ENCODE data around the gene ADCY3.

ADCY3 gene

DNA sequence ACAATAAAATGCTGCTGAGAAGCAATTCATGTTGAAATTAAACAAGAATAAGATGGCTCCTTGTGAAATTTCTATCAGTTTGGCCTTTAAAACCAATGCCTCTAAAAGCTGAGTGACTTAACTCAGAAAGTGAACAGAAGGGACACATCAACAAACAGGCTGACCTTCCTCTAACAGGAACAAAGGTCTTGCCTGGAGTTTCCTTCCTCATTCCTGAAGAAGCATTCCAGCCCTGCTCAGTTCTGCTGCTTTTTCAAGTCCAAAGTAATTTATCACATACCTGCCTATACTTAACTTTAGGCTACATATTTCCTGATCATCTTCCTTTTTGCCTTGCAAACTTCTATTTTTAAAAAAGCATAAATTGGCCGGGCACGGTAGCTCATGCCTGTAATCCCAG, 140.9 kb downstream of the ADCY3 start:
- DNase-seq (ENCODE audit: extremely low read depth, low read depth), result no peak
- TF ChIP-seq CTCF (IDR thresholded peaks at IDR 0.05; ENCODE audit: low read depth, low read length), result no peak

- TF ChIP-seq CTCF (IDR thresholded peaks at IDR 0.05; ENCODE audit: low read depth, low read length), result no peak
- no peak for DNase-seq (ENCODE audit: extremely low read depth, low read depth)
These were observed 145.7 kb downstream of the ADCY3 start for GRCh38 chr2:24774373-24774772.

DNA sequence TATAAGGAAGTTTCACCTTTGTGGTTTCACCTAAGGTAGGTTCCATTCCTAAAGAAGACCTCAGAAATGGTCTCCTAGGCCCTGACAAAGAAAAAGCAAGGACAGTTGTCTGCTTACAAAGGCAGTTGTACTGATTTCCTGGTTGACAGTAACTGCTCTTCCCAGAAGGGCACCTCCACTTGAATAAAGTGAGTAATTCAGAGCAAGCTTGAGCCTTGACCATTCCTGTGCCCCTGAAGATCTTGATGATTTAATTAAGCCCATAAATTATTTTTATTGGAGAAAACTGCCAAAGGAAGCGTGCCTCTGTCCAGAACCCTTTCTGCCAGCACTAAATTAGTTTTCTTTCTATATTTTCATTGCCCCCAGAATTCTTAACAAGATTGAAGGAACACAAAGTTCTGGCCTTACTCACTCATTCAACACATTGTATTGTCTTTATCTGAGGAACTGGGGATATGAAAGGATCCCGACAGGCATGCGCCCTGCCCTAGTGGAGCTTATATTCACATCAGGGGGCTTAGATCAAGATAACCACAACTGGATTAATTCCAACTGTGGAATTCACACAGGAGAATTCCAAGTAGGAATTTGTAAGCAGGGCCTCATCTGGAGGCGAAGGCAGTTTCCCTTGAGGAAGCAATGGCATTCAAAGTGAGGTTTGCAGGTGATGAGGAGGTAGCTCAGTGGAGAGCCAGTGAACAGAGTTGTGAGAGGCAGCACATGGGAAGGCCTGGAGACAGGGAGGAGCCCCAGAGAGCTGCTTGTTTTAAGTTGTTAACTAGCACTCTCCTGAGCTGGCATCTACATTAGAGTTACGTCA, 148.1 kb downstream of the ADCY3 start:
- DNase-seq (ENCODE audit: extremely low read depth, low read depth), result no peak
- TF ChIP-seq CTCF (IDR thresholded peaks at IDR 0.05; ENCODE audit: low read depth, low read length), result no peak

DNA sequence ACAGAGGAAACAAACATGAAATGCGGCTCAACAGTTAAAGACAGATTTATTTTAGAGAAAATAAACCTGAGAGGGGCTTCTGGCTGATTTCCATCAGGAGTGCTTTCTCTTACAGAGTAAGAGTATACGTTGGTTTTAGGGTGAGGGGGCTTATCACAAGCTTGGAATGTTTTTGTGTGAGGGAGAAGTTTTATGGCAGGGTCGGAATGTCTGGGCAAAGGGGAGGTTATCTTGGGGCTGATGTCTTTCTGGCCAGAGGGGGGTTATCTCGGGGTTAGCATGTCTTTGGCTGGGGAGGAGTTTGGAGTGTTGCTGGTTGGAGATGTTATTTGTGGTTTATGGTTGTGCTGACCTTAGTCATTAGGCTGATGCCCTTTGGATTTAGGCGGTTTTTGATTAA, 149.0 kb downstream of the ADCY3 start:
- DNase-seq (ENCODE audit: extremely low read depth, low read depth), result no peak
- no peak for TF ChIP-seq CTCF (IDR thresholded peaks at IDR 0.05; ENCODE audit: low read depth, low read length)

All from AG09319 (cell line).